GM12891 (cell line): ENCODE results near the gene BARHL1.

Experiments used
- PAX5 ChIP-seq: IDR thresholded peaks from 2 replicates; pipeline ENCODE4 v1.6.1; 2011; ENCODE audit warnings: low read length, moderate library complexity, mild to moderate bottlenecking; ENCODE audit not compliant: insufficient read depth, severe bottlenecking
- POLR2A ChIP-seq: IDR thresholded peaks from 2 replicates; pipeline ENCODE4 v1.6.1; 2011; ENCODE audit warnings: low read depth, low read length, control low read depth
- POLR2AphosphoS5 ChIP-seq: IDR thresholded peaks from 2 replicates; pipeline ENCODE4 v1.6.1; 2011; ENCODE audit warnings: low read depth, low read length, control low read depth
- POU2F2 ChIP-seq: IDR thresholded peaks from 2 replicates; pipeline ENCODE4 v1.6.1; 2011; ENCODE audit warnings: low read depth, mild to moderate bottlenecking, control low read depth, low read length, moderate library complexity
- SPI1 ChIP-seq: IDR thresholded peaks from 2 replicates; pipeline ENCODE4 v1.6.1; 2011; ENCODE audit warnings: low read depth, low read length, control low read depth
- TAF1 ChIP-seq: IDR thresholded peaks from 2 replicates; pipeline ENCODE4 v1.6.1; 2011; ENCODE audit warnings: low read depth, low read length, control low read depth

GRCh38 chr9:132543251-132543650 is 39.2 kb upstream of the BARHL1 start:
- no peak for TF ChIP-seq POLR2AphosphoS5
- no peak for TF ChIP-seq PAX5
- TF ChIP-seq POLR2A, result no peak
- no peak for TF ChIP-seq POU2F2
- no peak for TF ChIP-seq TAF1
- TF ChIP-seq SPI1, result no peak
